HG03064 (cell line): ENCODE results near the gene NDUFS2.

Experiments used
- ATAC-seq: cut with Tn5 transposase; IDR thresholded peaks from one replicate; pipeline ENCODE4 v1.9.1; 2021; ENCODE audit warnings: low read depth; ENCODE audit not compliant: unreplicated experiment

NDUFS2 gene

DNA sequence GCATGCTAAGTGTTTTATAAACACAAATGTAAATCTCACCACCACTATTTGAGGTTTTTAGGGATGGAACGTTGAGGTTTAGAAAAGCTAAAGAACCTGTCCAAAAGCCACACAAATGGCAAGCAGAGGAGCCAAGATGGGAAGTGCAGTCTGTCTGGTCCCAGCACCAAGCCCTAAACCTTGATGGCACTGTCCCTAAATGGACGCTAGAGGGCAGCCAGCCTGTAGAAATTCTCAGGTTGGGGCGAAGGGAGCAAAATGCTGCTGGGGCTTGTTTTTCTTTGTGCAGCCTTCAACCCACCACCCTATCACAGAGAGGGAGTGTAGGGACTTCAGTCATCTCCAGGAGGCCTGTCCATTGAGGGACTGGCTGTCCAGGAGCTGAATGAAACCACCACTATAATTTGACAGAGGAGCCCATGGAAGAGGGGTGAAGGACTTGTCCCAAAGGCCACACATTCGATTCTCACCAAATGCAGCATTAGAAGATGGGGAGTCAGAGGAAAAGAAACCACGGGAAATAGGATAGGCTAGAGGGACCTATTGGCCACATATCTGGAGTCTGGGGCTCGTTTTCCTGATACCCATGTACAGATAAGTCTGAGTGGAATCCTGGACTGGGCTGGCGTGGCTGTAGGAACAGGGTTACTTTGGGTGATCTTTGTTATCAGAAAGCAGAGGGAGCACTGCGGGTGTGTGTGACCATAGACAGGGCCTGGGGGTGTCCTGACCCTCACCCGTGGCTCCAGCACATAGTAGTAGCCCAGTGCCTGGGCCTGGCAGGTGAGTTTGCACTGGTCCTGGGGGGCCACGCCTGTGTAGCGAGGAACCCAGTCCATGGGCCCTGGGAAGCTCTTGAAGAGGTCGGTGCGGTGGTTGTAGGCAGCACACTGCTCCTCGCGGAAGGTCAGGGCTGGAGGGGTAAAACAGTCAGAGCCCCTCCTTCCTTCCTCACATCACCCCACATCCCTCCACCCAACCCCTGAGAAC is 9.4 kb upstream of the NDUFS2 start:
- no peak for ATAC-seq

DNA sequence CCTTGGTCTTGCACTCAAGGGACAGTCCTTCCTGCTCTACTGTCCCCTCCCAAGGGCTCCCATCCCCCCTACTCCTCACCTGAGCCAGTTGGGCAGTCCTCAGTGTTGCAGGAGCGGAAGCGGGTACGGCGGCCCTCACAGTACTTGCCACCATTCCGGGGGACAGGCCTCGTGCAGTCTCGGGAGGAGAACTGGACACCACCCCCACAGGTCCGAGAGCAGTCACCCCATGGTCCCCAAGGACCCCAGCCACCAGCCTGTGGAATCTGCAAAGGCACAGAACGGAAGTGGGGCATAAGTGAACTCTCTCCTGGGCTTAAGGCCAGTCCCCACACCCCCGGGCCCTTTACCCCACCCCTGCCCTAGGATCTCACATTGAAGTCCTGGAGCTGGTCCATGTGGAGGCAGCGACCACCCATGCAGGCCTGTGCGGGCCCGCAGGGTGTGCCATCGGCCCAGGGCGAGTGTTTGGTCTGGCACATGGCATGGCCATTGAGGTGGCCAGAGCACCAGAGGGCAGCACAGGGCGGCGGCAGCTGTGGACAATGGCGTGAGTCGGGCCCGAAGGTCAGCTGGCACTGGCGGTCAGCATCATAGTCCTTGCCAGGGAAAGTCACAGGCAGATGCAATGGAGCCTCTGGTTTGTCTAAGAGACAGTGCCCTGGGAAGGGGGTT is 8.5 kb upstream of the NDUFS2 start:
- ATAC-seq, result no peak

DNA sequence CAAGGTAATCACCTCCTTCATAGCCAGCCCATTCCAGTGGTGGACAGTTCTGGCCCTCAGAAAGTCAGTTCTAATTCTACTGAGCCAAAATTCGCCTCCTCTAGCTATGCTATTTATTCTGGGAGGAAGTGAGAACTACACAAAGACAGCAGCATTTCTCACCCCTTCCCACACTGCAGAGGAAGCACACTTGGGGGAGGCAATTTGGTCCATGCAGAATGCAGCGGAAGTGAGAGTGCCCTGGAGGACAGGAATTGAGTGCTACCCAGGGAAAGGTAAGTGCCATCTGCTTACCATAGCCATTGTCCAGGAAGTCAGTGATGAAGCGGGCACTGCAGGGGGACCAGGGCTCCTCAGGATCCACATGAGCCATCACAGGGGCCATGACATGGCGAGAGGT is 7.0 kb upstream of the NDUFS2 start:
- ATAC-seq, result peak; percentile 66

DNA sequence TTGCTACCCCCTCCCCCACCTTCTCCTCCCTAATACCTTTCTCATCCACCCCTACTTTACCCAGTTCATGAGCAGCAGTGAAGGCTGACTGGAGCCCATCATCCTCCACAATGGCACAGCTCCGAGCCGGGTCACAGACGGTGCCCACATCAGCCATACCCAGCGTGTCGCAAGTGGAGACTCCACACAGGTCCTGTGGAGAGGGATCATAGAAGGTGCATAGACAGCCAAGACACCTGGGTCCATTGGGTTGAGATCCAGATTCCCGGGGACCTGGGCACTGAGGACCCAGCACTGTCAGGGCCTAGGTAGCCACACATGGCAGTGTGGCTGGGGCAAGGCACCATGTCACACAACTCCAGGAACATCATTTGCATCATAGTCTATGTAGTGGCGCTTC is 6.1 kb upstream of the NDUFS2 start:
- ATAC-seq, result no peak

DNA sequence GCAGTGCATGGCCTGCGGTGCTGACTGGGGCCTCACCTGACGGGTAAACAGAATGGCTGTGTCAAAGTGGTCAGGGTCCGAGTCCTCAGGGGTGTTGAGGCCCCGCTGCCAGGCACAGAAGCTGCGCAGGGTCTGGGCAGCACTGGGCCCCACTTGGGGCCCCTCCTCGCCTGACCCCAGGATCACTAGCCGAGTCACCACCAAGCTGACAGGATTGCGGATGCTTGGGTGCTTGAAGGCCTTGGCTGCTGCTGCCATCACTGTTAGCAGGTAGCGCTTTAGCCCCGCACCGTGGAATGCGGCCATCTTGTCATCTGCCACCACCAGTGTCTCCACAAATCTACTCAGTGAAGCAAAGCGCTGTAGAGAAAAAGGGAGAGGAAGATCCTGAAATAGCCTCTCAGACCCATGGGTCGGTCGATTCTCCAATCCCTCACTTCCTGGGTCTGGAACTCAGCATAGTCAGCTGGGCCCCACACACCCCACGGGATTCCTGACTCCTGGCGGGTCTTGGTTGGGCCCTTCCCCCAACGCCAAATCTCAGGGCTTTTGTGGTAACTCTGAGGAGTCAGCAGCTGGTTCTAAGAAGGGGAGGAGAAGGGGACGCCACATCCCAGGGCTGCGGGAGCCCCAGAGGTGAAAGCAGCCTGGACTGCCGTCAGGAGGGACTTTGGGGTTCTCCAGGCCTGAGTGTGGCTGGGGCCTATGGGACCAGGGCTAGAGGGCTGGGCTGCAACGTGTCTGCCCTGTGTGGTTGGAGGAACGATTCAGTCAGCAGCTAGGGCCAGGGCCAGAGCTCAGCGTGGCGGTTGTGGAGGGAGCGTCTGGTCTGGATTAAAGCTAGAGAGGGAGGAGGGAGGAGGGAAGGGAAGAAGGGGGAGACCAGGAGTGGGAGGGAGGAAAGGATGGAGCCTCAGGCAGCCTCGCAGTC is 5.4 kb upstream of the NDUFS2 start:
- no peak for ATAC-seq

DNA sequence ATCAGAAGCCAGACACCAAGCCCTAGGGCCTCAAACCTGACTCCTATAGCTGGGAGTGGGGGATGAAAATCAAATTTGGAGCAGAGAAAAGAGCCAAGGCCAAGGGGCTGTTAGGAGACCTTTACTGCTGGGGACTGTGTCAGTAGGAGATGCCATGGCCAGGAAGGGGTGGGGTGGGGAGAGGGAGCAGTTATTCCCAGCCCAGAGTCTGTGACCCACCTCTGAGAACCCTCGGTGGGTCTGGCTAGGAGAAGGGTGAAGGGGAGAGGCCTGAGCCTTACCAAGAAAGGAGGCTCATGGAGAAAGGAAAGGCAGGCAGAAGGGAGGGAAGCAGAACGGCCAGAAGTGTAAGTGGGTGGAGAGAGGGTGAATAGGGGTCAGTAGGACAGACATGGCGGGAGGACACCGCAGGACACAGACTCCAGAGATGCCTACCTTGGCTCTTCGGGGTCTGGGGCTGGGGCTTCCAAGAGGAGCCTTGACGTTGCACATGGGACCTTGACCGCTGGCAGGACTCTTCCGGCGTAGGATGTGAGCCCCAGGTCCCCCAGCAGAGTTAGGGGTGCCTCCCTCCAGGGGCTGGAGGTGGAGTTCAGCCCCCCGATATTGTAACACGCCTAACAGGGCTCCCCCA is 4.5 kb upstream of the NDUFS2 start:
- ATAC-seq, result no peak

DNA sequence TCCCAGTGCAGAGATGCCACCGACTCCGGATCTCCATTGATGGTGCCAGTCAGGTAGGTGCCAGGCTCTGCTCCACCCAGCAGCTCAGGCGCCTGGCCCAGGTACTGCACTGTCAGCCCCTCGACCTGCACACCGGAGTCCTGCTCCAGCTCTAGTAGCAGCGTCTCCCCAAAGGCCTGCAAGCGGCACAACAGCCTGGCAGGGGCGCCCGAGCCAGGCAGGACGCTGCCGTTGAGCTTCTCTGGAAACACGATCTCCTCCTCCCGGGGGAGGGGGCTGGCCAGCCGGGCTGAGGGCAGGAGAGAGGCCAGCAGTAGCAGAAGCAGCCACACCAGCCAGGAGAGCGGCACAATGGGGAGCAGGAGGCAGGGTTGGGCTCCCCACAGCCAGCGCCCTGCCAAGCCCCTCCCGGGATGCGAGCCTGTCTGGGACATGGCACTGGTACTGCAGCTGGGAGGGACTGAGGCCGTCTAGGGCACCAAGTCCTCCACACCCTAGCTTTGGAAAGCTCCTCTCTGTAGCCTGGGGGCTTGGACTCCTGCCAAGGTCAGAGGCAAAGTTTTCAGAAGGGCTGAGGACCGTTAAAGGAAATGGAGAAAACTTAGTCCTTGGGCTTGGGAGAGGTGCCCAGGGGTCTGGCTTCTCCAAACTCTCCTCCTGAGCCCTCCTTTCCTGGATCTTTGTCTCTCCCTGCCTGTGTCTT is 3.8 kb upstream of the NDUFS2 start:
- no peak for ATAC-seq

DNA sequence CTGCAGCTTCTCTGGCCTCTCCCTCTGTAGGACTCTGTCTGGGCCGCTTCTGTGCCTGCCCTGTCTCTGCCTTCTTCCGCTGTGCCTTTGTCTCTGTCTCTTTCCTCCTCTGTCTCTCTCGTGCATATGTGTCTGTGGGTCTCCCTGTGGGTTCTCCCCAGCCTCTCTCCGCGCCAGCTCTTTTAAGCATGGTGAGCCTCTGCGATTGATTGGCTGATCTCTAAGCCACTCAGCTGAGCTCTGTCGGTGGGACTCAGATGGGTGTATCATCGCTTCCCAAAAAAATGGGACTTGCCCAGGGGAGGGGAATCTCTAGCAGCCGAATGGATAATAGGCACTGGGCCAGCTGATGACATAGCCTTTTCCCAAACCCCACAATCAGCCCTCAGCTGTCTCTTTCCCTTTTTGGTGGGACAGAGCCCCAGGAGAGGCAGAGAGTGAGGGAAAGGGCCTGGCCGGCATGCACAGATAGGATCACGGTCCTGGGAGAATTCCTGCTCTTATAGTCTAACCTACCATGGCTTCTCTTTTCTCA is 3.2 kb upstream of the NDUFS2 start, which contains the start of gene ADAMTS4:
TSS of gene ADAMTS4 (minus strand) at position 158 of the 535 bp plus-strand sequence. CDS start 427 bp downstream, outside the sequence.
- no peak for ATAC-seq

DNA sequence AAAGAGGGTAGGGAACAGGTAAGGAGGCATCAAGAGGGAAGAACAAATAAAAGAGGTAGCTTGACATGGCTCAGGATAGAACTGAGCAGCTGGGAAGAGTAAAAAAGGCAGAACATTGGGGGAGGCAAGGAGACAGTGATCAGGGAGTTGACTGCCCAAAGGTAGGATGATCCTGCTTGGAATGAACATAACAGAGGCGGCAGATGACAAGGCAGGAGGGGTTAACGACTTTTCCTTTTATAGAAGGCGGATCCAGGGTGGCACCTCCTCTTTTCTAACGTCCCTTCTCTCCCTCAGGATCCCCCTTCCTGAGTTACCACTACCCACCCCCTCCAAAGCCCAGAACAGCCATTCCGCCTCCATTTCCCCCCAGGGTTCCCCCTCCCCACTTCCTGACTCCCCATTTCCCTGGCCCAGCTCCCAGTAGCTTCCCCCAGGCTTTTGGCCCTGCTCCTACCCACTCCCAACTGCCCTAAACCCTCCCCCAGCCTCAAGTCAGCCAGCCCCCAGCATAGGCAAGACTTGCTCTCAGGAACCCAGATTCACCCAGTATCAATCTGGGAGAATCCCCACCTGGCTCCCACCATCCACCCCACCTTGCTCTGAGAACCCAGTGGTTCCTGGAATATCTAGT is 2.5 kb upstream of the NDUFS2 start:
- ATAC-seq, result no peak

DNA sequence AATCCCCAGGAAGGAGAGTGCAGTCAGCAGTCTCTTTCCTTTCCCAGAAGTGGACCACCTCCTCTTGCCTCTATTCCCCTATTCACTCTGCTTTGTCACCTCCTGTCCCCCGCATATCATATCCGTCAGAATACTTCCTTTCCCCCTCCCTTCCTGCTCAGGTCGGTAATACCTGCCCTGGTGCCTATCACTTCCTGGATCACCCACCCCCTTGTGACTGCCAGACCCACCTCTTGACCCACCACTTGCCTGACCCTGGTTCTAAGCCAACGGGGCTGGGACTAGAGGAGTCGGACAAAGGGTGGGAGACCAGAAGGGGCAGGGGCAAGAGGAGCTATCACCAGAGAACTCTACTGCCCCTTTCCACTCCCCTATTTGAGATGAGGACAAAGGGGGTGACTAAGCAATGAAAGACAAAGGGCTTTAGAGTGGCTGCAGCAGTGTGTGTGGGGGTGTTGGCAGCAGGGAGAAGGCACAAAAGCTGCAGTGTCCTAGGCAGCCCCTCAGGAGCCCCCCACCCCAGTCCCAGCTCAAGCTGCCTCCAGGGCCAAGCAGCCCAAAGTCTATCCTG is 1.7 kb upstream of the NDUFS2 start:
- no peak for ATAC-seq

DNA sequence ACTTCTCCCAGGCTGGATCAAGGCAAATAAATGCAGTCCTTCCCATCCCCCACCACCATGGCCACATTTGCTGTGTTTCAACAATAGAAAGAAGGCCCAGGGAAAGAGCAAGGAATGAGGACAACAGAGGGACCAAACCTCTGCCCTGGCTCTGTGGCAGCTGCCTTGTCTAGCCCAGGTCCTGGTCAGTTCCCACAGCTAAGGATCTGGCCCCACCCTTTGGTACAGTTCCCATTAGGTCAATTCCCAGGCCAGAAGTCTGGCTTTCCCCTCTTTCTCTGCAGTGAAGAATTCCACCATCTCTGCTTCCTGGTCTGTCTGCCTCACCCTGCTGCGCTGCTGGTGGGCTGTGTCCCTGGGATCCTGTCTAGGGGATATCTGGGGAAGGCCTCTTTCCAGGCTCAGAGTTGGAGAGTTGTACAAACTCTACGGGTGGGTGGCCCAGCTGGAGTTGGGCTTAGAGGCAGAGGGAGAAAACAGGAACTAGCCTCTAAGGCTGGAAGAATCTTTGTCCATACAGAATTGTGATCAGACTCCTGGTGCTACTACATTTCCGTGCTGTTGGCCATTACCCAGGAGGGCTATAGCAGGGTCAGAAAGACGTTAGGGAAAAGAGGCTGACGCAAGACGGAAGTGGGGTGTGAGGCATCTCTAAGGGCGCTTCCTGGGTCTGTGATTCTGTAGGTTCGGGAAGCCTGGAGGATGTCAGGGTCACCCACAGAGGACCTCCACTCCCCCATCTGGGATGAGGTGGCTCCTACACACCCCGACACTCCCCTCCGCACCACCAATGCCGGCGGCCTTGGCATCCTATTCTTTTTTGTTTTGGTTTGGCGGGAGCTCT is 953 bp upstream of the NDUFS2 start:
- no peak for ATAC-seq

DNA sequence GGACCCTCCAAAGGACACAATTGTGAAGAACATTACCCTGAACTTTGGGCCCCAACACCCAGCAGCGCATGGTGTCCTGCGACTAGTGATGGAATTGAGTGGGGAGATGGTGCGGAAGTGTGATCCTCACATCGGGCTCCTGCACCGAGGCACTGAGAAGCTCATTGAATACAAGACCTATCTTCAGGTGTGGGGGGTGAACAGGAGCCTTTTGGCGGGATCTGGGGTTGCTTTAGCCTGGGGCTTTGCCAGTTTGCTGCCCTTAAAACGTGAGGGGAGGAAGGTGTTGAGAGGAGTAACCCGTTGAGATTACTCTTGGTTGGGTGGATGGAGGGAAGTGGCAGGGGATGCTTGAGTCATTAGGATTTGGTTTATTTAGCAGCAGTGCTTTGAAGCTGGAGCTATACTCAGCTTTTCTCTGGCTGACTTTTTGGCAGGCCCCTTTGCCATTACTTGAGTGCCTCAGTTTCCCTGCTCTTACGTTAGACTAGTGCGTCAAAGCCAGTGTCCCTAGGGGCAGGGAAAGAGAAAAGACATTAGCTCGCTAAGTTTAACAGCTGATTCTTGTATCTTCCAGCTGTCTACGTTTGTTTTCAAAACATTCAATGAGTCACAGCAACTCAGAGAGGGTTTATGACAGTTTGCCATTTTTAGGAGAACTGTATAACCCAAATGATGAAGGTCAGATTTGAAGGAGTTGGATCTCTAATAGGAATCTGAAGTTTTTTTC is 4.4 kb downstream of the NDUFS2 start:
- no peak for ATAC-seq

DNA sequence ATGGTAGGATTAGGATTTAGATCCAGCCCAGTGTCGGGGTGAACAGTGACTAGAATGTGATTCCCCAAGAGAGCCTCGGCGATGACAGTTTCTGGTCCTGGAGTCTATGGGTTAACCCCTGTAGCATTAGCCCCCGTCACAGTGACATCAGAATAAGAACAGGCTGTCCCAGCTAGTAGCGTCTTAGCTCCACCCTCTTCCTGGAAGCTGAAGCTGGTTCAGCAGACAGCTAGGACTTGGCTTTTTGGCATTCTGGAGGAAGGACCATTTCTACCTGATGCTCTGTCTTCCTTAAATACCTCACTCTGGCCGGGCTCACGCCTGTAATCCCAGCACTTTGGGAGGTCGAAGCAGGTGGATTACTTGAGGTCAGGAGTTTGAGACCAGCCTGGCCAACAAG is 5.0 kb downstream of the NDUFS2 start:
- ATAC-seq, result no peak

DNA sequence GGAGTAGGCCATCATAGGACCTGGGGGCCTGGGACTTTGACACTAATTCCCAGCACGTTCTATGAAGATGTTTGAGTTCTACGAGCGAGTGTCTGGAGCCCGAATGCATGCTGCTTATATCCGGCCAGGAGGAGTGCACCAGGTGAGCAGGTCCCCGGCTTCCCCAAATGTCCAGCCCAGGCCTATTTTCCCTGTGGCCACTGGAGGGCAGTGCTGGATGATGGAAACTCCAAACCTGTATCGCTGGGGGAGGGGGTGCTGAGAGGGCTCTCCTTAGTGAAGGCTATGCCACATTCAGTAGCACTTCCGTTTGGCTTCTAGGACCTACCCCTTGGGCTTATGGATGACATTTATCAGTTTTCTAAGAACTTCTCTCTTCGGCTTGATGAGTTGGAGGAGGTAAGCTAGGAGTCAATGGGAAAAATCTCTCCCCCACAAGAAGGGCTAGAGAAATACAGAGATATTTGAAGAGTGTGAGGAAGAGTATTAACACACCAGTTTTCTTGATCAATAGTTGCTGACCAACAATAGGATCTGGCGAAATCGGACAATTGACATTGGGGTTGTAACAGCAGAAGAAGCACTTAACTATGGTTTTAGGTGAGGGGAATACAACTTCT is 7.7 kb downstream of the NDUFS2 start:
- ATAC-seq, result no peak

DNA sequence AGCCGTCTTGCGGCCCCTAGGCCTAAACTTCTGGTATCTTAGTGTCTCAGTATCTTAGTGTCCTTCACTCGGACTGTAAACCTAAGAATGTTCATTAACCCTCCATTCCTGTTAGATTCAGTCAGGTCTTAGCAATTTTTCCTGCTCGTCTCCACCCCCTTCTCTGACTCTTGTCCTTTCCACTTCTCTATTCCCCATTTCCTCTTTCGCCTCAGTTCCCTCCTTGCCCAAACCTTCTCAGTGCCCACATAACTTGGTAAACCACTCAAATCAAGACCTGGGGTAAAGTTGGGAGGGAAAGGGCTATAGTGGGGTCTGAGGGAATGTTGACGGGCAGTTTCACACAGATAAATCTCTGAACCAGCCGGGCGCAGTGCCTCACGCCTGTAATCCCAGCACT is 12.2 kb downstream of the NDUFS2 start:
- ATAC-seq, result no peak

DNA sequence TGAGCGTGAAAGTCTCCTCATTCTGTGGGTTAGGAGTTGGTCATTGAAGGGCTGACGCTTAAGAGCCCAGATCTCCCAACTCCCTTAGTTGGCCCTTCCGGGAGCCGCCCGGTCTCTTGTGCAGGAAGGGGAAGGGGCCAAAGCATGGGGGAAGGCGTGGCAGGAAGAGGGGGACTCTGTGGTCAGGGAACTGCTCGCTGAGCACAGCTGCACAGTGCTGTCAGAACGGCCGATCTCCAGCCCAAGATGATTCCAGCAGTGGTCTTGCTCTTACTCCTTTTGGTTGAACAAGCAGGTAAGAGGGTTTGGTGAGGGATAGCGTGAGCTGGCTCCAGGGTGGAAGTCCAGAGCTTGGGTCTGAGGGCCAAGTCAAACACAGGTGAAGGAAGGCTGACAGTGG is 12.9 kb downstream of the NDUFS2 start, which contains the start of gene FCER1G:
TSS of gene FCER1G (plus strand) at position 220 of the 400 bp plus-strand sequence. CDS start at position 247, 27 bp downstream.
- ATAC-seq, result no peak
